Muscle of leg (tissue), 11 donors: ENCODE results near the gene ERN1. TPM values are rescaled to one million over a fixed set of nuclear protein-coding genes. Genes with fewer than 3 reads are reported as not detected.

Source experiments
- DNase-seq: peaks from one replicate; pipeline ENCODE4 v3.0.0; 2013
- H3K27ac ChIP-seq: one replicate; pipeline ENCODE4 v1.5.1; 2013; ENCODE audit warnings: mild to moderate bottlenecking, low read length, control low read depth
- H3K27me3 ChIP-seq: one replicate; pipeline ENCODE4 v1.6.1; 2013; ENCODE audit warnings: low read length; ENCODE audit not compliant: control insufficient read depth, insufficient read depth
- H3K36me3 ChIP-seq: one replicate; pipeline ENCODE4 v1.6.1; 2013; ENCODE audit warnings: low read length; ENCODE audit not compliant: control insufficient read depth, insufficient read depth
- H3K4me1 ChIP-seq: one replicate; pipeline ENCODE4 v1.6.1; 2013; ENCODE audit warnings: low read length; ENCODE audit not compliant: control insufficient read depth, insufficient read depth
- H3K4me3 ChIP-seq: one replicate; pipeline ENCODE4 v1.5.1; 2013; ENCODE audit warnings: low read length, control low read depth
- H3K9me3 ChIP-seq: replicated peaks from 2 replicates; pipeline ENCODE4 v1.6.1; 2013; ENCODE audit warnings: low read depth, low read length; ENCODE audit not compliant: control insufficient read depth
- WGBS: methylation state at CpG from one replicate; pipeline ENCODE4 v1.1.5; 2013; ENCODE audit warnings: missing lambda C conversion rate; ENCODE audit not compliant: insufficient coverage; 5-methylcytosine and 5-hydroxymethylcytosine counted together
- polyA plus RNA-seq, 8 donors: library from polyadenylated mRNA; unstranded; fragments of 120-200 nt; gene quantifications; one replicate each; pipeline versions ENCODE4 v1.2.1 to v1.2.3, GENCODE V29; 2013; ENCODE audit warnings: inconsistent platforms in 1 of 8, low replicate concordance in 1 of 8; ENCODE audit not compliant: insufficient read length in 8 of 8, insufficient read depth in 1 of 8
- total RNA-seq: library from RNA; stranded (reverse); fragments of 120-200 nt; gene quantifications from one replicate; pipeline ENCODE4 v1.2.4, GENCODE V29; 2013

ERN1 gene
- total and polyA plus RNA-seq, 9 donors, result 3.4 to 5.7 (median 4.8) TPM

DNA sequence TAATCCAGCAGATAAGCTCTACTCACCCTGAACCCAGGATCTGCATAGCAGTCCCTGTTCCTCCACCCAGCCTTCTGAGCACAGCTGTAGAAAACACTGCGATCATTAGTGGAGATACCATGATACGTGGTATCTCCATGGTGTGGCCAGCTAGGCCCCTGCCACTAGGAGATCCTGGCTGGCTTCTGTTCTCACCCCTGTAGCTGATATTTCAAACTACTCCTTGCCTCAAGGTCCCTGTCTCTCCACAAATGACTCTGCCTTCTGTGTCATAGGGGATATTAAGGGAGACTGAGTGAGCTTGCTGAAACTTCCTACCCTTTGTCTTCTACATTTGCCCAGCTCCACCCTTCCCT, 44.3 kb downstream of the ERN1 start:
- H3K4me1 ChIP-seq, result peaks cover 5% of the 10 kb centered on the region
- DNase-seq, result no peak
- H3K27ac ChIP-seq, result no peak overlapping the region
- H3K36me3 ChIP-seq, result no peaks in the 10 kb centered on the region
- no peaks in the 10 kb centered on the region for H3K9me3 ChIP-seq
- H3K27me3 ChIP-seq, result no peaks in the 10 kb centered on the region
- H3K4me3 ChIP-seq, result no peak overlapping the region
- WGBS, result 100% methylated on average over 1 of the region's 2 CpGs

DNA sequence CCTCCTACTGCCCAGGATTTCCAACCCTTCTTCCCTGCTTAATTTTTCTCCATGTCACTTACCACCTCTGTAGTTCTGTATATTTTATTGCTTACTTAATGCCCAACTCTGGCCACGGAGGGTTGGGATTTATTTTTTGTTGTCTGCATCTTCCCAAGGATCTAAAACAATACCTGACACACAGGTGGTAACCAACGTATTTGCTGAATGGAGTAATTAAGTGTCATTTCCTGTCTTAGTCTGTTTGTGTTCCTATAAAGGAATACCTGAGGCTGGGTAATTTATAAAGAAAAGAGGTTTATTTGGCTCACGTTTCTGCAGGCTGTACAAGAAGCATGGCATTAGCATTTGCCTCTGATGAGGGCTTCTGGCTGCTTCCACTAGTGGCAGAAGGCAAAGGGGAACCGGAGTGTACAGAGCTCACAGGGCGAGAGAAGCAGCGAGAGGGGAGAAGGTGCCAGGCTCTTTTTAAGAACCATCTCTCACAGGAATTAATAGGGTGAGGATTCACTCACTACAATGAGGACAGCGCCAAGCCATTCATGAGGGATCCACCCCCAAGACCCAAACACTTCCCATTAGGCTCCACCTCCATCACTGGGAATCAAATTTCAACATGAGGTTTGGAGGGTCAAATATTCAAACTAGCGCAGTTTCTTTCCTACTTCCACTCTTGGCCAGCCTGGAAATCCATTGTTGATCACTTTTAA, 44.8 kb downstream of the ERN1 start:
- no peaks in the 10 kb centered on the region for H3K27me3 ChIP-seq
- H3K4me3 ChIP-seq, result no peak overlapping the region
- no peak for DNase-seq
- H3K27ac ChIP-seq, result no peak overlapping the region
- H3K4me1 ChIP-seq, result peaks cover 5% of the 10 kb centered on the region
- WGBS, result 57% methylated on average over 1 of the region's 8 CpGs
- no peaks in the 10 kb centered on the region for H3K9me3 ChIP-seq
- H3K36me3 ChIP-seq, result no peaks in the 10 kb centered on the region

DNA sequence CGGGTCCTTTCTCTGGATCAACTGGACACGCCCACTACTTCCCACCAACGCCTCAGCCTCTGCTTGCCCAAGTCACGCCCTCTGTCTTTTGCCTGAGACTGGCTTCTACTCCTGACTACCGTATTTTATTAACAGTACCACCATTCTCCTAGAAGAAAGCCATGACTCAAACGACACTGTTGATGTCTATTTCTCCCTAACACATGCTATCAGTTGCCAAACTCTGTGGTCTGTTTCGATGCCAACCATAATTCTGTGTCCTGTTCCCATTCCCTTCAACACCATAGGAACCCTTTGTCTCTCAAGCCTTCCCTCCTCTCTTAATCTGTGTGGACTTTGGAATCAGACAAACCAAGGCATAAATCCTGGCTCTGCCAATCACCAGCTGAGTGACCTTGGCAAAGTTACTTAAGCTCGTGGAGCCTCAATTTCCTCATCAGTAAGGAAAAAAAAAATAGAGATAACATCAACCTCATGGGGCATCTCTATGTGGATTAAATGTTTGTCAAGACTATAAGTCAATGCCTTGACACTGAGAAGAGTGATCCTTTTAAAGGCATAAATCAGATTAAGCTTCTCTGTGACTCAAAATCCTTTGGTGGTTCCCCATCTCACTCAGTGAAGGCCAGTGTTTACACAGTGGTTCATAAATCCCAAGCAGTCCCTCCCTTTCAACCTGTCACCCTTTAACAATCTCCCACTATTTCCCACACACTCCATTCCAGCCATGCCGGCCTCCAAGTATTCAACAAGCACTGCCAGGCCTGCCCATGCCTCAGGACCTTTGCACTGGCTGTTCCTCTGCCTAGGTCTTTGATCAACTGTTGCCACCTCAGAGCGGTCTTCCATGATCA, 45.6 kb downstream of the ERN1 start:
- H3K4me1 ChIP-seq, result peaks cover 5% of the 10 kb centered on the region

DNA sequence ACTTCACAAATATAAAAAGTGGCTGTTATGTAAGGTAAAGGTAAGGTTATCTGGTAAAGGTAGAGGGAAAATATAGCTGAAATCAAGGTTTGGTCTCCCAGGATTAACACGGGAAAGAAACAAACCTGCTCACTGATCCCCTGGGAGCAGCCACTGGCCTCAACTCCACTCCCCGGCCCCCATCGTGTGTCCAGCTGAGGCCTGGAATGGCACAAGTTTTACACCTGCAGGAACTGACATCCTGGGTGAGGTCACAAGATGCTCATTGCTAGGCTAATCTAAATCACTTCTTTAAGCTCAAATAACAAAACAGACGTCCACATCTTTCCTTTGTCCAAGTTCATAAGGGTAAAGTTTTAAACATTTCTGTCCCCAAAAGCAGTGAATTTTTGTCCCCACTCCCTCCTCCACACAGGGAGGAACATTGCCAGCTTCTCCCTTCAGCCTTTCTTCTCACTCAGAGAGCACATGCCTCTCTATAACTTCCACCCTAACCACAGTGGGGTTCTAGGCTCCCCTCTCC, 46.3 kb downstream of the ERN1 start:
- peaks cover 5% of the 10 kb centered on the region for H3K4me1 ChIP-seq
- H3K27ac ChIP-seq, result no peak overlapping the region
- no peaks in the 10 kb centered on the region for H3K36me3 ChIP-seq
- no peak overlapping the region for H3K4me3 ChIP-seq
- DNase-seq, result no peak
- 43% methylated on average over 3 of the region's 4 CpGs for WGBS
- H3K27me3 ChIP-seq, result no peaks in the 10 kb centered on the region
- H3K9me3 ChIP-seq, result no peaks in the 10 kb centered on the region

More for the DNA sequence above, 45.6 kb downstream of the ERN1 start:
- Histone ChIP-seq H3K4me3 (no peak overlapping the region), H3K9me3 (no peaks in the 10 kb centered on the region), H3K27ac (no peak overlapping the region), H3K27me3 (no peaks in the 10 kb centered on the region), H3K36me3 (no peaks in the 10 kb centered on the region)
- no peak for DNase-seq
- 58% methylated on average over 8 of the region's 10 CpGs for WGBS

DNA sequence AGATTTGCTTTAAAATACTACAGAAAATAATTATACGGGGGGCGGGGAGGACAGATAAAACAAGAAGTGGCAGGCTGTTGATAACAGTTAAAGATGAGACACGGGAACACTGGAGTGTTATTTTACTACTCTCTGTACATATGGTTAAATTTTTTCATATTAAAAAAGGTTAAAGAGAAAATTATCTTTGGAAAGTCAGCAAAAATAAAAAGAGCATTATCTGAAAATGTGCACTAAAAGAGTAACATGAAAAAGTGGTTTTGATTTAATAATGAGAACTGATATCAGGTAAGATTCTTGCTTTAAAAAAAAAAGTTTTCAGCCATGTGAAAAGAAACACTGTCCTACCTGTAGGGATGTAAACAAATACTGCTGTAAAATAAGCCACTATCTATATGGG, 46.9 kb downstream of the ERN1 start:
- Histone ChIP-seq H3K27me3 (no peaks in the 10 kb centered on the region), H3K27ac (no peak overlapping the region), H3K36me3 (no peaks in the 10 kb centered on the region), H3K4me1 (peaks cover 5% of the 10 kb centered on the region), H3K9me3 (no peaks in the 10 kb centered on the region), H3K4me3 (no peak overlapping the region)
- no peak for DNase-seq
- no CpG with 5 or more reads among the region's 3 CpGs for WGBS

DNA sequence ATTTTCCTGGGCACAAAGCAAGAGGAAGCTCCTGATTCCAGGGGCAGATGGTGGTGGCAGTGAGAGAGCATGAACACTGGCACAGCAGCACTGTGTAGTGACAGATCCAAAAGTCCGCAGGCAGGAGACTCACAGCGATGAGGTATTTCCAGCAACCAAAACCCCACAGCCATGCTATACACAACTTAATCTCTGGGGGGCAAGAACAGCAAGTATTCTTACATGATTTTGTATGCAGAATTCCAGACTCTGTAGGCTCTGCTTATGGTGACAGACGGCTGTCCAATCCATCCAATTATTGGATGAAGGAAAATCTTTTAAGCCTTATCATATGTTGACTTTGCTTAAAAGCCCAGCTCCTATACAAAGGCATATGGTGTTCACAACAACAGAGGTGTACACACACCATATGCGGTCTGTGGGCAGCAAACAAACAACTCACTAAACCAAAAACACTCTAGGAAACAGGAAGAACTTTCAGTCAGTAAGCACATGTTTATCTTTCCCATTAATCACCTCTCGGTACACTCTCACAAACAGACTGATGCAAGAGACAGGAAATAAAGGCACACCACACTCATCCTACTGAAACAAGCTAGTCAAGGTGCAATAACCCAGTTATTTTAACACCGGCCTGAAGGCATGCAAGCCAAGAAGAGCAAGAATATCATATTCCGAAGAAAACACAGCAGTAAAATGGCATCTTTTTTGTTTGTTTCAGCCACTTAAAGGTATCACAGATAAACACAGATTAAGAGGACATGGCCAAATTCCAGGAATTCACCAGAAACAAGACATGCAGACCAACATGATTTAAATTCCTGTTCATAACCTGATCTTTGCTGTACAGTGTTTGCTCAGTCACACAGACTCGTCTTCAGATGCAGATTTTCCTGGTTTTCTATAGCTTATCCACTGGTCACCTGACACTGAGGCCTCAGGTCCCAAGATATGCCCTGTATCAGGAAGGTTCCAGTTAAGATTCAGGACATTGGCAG, 47.8 kb downstream of the ERN1 start:
- Histone ChIP-seq H3K36me3 (peaks cover 2% of the 10 kb centered on the region), H3K27me3 (no peaks in the 10 kb centered on the region), H3K9me3 (no peaks in the 10 kb centered on the region), H3K4me1 (peaks cover 5% of the 10 kb centered on the region), H3K27ac (no peak overlapping the region), H3K4me3 (no peak overlapping the region)
- WGBS, result 49% methylated on average over 5 of the region's 8 CpGs
- no peak for DNase-seq

DNA sequence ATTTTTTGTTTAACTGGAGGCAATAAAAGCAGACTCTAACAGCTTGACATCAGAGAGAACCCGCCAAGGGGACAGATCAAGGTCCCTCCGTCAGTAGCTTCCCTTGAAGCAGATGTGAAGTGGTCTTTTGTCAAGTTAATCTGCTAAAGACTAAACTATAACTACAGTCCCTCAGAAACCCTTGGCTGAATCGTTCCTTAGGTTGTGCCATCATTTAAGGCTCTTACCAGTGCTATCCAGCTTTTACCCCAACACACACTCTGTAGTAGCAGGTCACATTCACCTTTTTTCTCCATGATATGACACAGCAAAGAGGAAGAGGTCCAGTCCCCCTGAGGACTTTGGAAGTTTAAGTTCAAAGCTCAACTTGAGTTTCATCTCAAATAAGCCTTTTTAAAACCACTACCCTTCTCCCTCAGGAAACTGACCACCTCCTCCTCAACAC, 49.7 kb downstream of the ERN1 start:
- no peak overlapping the region for H3K4me3 ChIP-seq
- WGBS, result 67% methylated on average over 1 of the region's 3 CpGs
- H3K4me1 ChIP-seq, result peaks cover under 1% of the 10 kb centered on the region
- H3K9me3 ChIP-seq, result no peaks in the 10 kb centered on the region
- DNase-seq, result no peak
- no peak overlapping the region for H3K27ac ChIP-seq
- H3K36me3 ChIP-seq, result peaks cover 2% of the 10 kb centered on the region
- H3K27me3 ChIP-seq, result no peaks in the 10 kb centered on the region

DNA sequence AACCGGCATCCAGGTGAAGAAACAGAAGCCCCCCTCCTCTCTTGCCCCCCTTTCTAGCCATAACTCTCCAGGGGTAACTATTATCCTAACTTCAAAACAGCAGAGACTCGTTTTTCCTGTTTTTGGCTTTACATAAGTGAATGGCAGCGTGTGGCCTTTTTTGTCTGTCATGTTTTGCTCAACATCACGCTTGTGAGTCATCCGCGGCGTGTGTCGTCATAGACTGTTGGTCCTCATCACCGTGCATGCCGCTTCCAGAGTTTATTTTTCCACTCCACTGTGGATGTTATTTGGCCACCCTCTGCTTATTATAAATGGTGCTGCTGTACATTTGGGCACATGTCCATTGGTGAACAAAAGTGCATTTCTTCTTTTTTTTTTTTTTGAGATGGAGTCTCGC, 52.6 kb downstream of the ERN1 start:
- Histone ChIP-seq H3K4me1 (no peaks in the 10 kb centered on the region), H3K36me3 (peaks cover 2% of the 10 kb centered on the region), H3K4me3 (no peak overlapping the region), H3K9me3 (no peaks in the 10 kb centered on the region), H3K27me3 (no peaks in the 10 kb centered on the region), H3K27ac (no peak overlapping the region)
- DNase-seq, result no peak
- WGBS, result 98% methylated on average over 7 of the region's 11 CpGs

DNA sequence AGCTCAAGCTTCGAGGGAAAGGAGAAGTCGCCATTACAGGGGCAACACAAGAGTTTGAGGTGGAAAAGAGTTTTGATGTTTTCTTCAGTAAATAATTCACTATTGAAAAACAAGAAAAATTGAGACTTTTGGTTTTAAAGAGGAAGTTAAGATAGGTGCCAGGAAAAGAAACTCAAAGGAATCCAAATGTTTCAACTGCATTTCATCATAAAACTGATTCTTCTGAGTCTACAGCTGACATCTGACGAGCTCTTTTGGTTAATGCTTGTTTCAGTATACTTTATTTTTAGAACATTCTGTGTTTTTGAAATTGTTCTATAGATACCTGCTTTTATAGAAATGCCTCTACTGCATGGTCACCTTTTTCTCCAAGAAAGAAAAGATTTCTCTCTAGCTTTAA, 54.0 kb downstream of the ERN1 start:
- Histone ChIP-seq H3K27me3 (no peaks in the 10 kb centered on the region), H3K36me3 (peaks cover 12% of the 10 kb centered on the region), H3K4me1 (no peaks in the 10 kb centered on the region), H3K4me3 (no peak overlapping the region), H3K27ac (no peak overlapping the region), H3K9me3 (no peaks in the 10 kb centered on the region)
- no CpG with 5 or more reads among the region's 3 CpGs for WGBS
- no peak for DNase-seq
